SK-N-SH treated with all-trans-retinoic acid at 6 μM for 48 hours (cell line): ENCODE results near the gene DENND2C.

Experiments used
- ATAC-seq: fragments of 200-7000 bp; cut with Tn5 transposase; 3 replicates; pipeline ENCODE4 v1.9.1; 2020; ENCODE audit warnings: mild to moderate bottlenecking, moderate library complexity
- ARNTL ChIP-seq: fragments of 450-650 bp; formaldehyde crosslinking; IDR thresholded peaks from 2 replicates; pipeline ENCODE4 v1.5.0; 2020; ENCODE audit warnings: low read depth, mild to moderate bottlenecking, moderate library complexity, borderline replicate concordance
- CREB5 ChIP-seq: fragments of 250-450 bp; sonication (Bioruptor Pico); IDR thresholded peaks from 2 replicates; pipeline ENCODE4 v1.5.1; 2020; ENCODE audit warnings: low read depth, mild to moderate bottlenecking, moderate library complexity
- CSDC2 ChIP-seq: fragments of 250-450 bp; sonication (Bioruptor Pico); IDR thresholded peaks from 2 replicates; pipeline ENCODE4 v1.5.0; 2020; ENCODE audit warnings: mild to moderate bottlenecking, moderate library complexity
- CSRNP3 ChIP-seq: fragments of 250-450 bp; sonication (Bioruptor Pico); IDR thresholded peaks from 2 replicates; pipeline ENCODE4 v1.5.1; 2021; ENCODE audit warnings: mild to moderate bottlenecking, moderate library complexity
- ESRRG ChIP-seq: fragments of 250-450 bp; sonication (Bioruptor Pico); IDR thresholded peaks from 2 replicates; pipeline ENCODE4 v1.6.1; 2021; ENCODE audit warnings: mild to moderate bottlenecking
- GLIS3 ChIP-seq: fragments of 250-450 bp; sonication (Bioruptor Pico); IDR thresholded peaks from 2 replicates; pipeline ENCODE4 v1.5.0; 2020; ENCODE audit warnings: mild to moderate bottlenecking, moderate library complexity
- PATZ1 ChIP-seq: fragments of 250-450 bp; sonication (Bioruptor Pico); IDR thresholded peaks from 2 replicates; pipeline ENCODE4 v1.8.0; 2020; ENCODE audit warnings: mild to moderate bottlenecking, moderate library complexity, borderline replicate concordance
- POU6F1 ChIP-seq: fragments of 250-450 bp; sonication (Bioruptor Pico); IDR thresholded peaks from 2 replicates; pipeline ENCODE4 v1.8.0; 2021; ENCODE audit warnings: low read depth, mild to moderate bottlenecking, moderate library complexity, borderline replicate concordance
- RARB ChIP-seq: fragments of 250-450 bp; sonication (Bioruptor Pico); IDR thresholded peaks from 2 replicates; pipeline ENCODE4 v1.8.0; 2021; ENCODE audit warnings: mild to moderate bottlenecking, moderate library complexity
- TOX ChIP-seq: fragments of 250-450 bp; sonication (Bioruptor Pico); IDR thresholded peaks from 2 replicates; pipeline ENCODE4 v1.8.0; 2021; ENCODE audit warnings: mild to moderate bottlenecking, moderate library complexity, borderline replicate concordance
- TSHZ2 ChIP-seq: fragments of 250-450 bp; sonication (Bioruptor Pico); IDR thresholded peaks from 2 replicates; pipeline ENCODE4 v1.5.0; 2020; ENCODE audit warnings: mild to moderate bottlenecking, moderate library complexity
- ZC3H10 ChIP-seq: fragments of 250-450 bp; sonication (Bioruptor Pico); IDR thresholded peaks from 2 replicates; pipeline ENCODE4 v1.5.1; 2021; ENCODE audit warnings: mild to moderate bottlenecking, moderate library complexity
- ZFP3 ChIP-seq: fragments of 250-450 bp; sonication (Bioruptor Pico); IDR thresholded peaks from 2 replicates; pipeline ENCODE4 v1.5.0; 2020; ENCODE audit warnings: mild to moderate bottlenecking, moderate library complexity
- ZFP30 ChIP-seq: fragments of 450-650 bp; formaldehyde crosslinking; IDR thresholded peaks from 2 replicates; pipeline ENCODE4 v1.5.0; 2022; ENCODE audit warnings: mild to moderate bottlenecking, moderate library complexity
- ZNF565 ChIP-seq: fragments of 450-650 bp; formaldehyde crosslinking; conservative IDR thresholded peaks from 2 replicates; pipeline ENCODE4 v1.5.0; 2020; ENCODE audit warnings: low read depth, mild to moderate bottlenecking, moderate library complexity
- ZNF70 ChIP-seq: fragments of 450-650 bp; formaldehyde crosslinking; IDR thresholded peaks from 2 replicates; pipeline ENCODE4 v1.5.0; 2020; ENCODE audit warnings: mild to moderate bottlenecking, moderate library complexity

Gene DENND2C

GRCh38 chr1:114718661-114719423 is 49.0 kb upstream of the DENND2C start:
- no peak for ATAC-seq
- TF ChIP-seq CREB5 (CRISPR knock-in tag) (no peak), ZFP30 (CRISPR knock-in tag) (no peak)
- TF ChIP-seq, all 23 proteins: peak for 0

GRCh38 chr1:114716304-114717170 is 46.7 kb upstream of the DENND2C start, which contains the start of gene NRAS:
Gene NRAS (minus strand): TSS chr1:114716771. CDS start chr1:114716160, 611 bp downstream.
- peak; percentile 94 for ATAC-seq
- TF ChIP-seq PATZ1 (CRISPR knock-in tag), result peak; percentile 94
- 0 out of 2 replicates have a peak, but pooled peaks have one; percentile 39 for TF ChIP-seq POU6F1
- TF ChIP-seq RARB, result peak; percentile 80; the same call in 1 of the 2 replicates
- TF ChIP-seq ZC3H10 (CRISPR knock-in tag), result peak; percentile 82
- TF ChIP-seq ESRRG (CRISPR knock-in tag), result peak; percentile 75; the same call in 1 of the 2 replicates
- TF ChIP-seq GLIS3, result peak; percentile 80
- no peak for TF ChIP-seq ZFP3
- TF ChIP-seq CSRNP3, result peak; percentile 77; the same call in 1 of the 2 replicates
- 0 out of 2 replicates have a peak, but pooled peaks have one; percentile 14 for TF ChIP-seq TSHZ2
- no peak for TF ChIP-seq CSDC2 (CRISPR knock-in tag)
- TF ChIP-seq TOX (CRISPR knock-in tag), result peak; percentile 44; the same call in 1 of the 2 replicates
- TF ChIP-seq ARNTL (CRISPR knock-in tag), result 0 out of 2 replicates have a peak, but pooled peaks have one; percentile 13
- no peak for TF ChIP-seq ZNF565 (CRISPR knock-in tag)

- no peak for TF ChIP-seq ZFP3
- no peak for TF ChIP-seq ESRRG (CRISPR knock-in tag)
- no peak for TF ChIP-seq ZC3H10 (CRISPR knock-in tag)
- TF ChIP-seq TSHZ2, result no peak
- no peak for TF ChIP-seq ZNF70 (CRISPR knock-in tag)
- TF ChIP-seq CSDC2 (CRISPR knock-in tag), result no peak
- no peak for TF ChIP-seq ARNTL (CRISPR knock-in tag)
- no peak for TF ChIP-seq ZNF565 (CRISPR knock-in tag)
- peak; percentile 33 for ATAC-seq
Observed at GRCh38 chr1:114715952-114716303, 46.1 kb upstream of the DENND2C start.
